Brain microvascular endothelial cell (primary cell): ENCODE measurements around the gene ST6GALNAC6.

Experiments used
- DNase-seq: peaks from one replicate; pipeline ENCODE4 v3.0.0-alpha.2; 2020
- H3K27ac ChIP-seq: fragments of 250-450 bp; sonication (Bioruptor Pico); 2 replicates; pipeline ENCODE4 v1.5.1; 2020; ENCODE audit warnings: mild to moderate bottlenecking, moderate library complexity
- H3K27me3 ChIP-seq: fragments of 250-450 bp; sonication (Bioruptor Pico); replicated peaks from 2 replicates; pipeline ENCODE4 v1.5.1; 2020; ENCODE audit warnings: mild to moderate bottlenecking
- H3K36me3 ChIP-seq: fragments of 250-450 bp; sonication (Bioruptor Pico); replicated peaks from 2 replicates; pipeline ENCODE4 v1.5.1; 2020; ENCODE audit warnings: mild to moderate bottlenecking
- H3K4me3 ChIP-seq: 2 replicates; pipeline ENCODE4 v1.5.1; 2011; ENCODE audit warnings: low read depth, mild to moderate bottlenecking, control low read depth, low read length, moderate library complexity
- in situ Hi-C: cut with HindIII; loops from 2 replicates; pipeline ENCODE4 v1.10.0; 2017; ENCODE audit warnings: low sequenced_read_pairs, low pct_ligation_motif_present
- TF ChIP-seq, protein P1 (sequence below): IDR thresholded peaks from 2 replicates; pipeline ENCODE4 v1.5.1; 2011; ENCODE audit warnings: low read depth, mild to moderate bottlenecking, moderate library complexity, low read length, control low read depth, inconsistent platforms; ENCODE audit errors: missing control alignments

Gene ST6GALNAC6

DNA sequence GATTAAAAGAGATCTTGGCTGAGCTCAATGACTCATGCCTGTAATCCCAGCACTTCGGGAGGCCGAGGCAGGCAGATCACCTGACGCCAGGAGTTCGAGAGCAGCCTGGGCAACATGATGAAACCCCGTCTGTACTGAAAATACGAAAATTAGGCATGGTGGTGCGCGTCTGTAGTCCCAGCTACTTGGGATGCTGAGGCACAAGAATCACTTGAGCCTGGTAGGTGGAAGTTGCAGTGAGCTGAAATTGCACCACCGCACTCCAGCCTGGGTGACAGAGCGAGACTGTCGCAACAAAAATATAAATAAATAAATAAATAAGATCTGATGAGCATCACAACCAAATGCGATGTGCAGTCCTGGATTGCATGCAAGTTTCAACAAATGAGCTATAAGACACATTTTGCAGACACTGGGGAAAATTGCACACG lies 36.2 kb downstream of the ST6GALNAC6 start:
- Histone ChIP-seq H3K27ac (no peak overlapping the region), H3K27me3 (no peaks in the 10 kb centered on the region)
- DNase-seq, result no peak

DNA sequence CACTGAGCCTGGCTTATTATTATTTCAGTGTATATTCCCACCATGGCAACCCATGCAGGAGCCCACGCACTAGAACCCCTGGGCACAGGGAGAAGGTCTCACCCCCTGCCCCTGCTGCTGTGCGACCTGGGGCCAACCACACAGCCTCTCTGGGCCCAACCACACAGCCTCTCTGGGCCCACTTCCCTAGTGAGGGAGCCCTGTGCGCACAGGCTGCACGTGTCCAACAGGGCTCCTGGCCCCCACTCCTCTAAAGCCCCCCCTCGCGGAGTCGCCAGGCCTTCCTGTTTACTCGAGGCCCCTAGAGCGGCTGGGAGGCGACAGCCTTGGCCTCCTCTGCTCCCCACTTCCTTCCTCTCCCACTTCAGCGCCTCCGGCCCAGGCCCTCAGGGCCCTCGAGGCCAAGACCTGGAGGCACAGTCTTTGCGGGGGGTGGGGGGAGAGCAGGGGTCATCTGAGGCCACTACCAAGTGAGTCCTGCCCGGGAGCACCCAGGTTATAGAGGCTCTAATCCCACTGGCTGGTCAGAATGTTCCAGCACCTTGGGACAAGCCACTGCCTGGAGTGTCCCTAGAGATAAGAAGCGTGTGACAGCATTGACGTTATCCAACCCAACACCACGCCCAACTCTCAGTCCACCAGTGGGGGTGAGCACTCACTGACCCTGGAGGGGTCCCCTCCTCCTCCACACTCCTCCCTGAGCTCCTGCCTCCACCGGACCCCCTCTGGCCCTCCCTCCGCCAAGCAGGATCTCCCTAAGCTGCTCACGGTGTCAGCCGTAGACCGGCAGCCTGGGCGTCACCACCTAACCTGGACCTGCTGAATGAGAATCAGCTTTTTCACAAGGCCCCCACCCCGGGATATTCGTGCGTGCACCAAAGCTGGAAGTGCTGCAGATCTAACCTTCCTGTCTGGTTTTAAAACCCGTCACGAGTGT lies 37.1 kb downstream of the ST6GALNAC6 start:
- in situ Hi-C loops, result loop anchor here (25.0 kb wide), 1 partner anchor 100 kb away; no protein-coding TSS in a partner anchor

More for the DNA sequence above, 36.2 kb downstream of the ST6GALNAC6 start:
- Histone ChIP-seq H3K4me3 (no peak overlapping the region), H3K36me3 (no peaks in the 10 kb centered on the region)
- TF ChIP-seq, protein P1, sequence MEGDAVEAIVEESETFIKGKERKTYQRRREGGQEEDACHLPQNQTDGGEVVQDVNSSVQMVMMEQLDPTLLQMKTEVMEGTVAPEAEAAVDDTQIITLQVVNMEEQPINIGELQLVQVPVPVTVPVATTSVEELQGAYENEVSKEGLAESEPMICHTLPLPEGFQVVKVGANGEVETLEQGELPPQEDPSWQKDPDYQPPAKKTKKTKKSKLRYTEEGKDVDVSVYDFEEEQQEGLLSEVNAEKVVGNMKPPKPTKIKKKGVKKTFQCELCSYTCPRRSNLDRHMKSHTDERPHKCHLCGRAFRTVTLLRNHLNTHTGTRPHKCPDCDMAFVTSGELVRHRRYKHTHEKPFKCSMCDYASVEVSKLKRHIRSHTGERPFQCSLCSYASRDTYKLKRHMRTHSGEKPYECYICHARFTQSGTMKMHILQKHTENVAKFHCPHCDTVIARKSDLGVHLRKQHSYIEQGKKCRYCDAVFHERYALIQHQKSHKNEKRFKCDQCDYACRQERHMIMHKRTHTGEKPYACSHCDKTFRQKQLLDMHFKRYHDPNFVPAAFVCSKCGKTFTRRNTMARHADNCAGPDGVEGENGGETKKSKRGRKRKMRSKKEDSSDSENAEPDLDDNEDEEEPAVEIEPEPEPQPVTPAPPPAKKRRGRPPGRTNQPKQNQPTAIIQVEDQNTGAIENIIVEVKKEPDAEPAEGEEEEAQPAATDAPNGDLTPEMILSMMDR, result no peak
- in situ Hi-C loops, result loop anchor here (25.0 kb wide), 1 partner anchor 101 kb away; no protein-coding TSS in a partner anchor

GRCh38 chr9:127860779-127861178 lies 38.6 kb downstream of the ST6GALNAC6 start:
- H3K27ac ChIP-seq, result no peak overlapping the region
- no peaks in the 10 kb centered on the region for H3K36me3 ChIP-seq
- no peak for DNase-seq
- in situ Hi-C loops, result loop anchor here (25.0 kb wide), 1 partner anchor 98 kb away; no protein-coding TSS in a partner anchor
- no peaks in the 10 kb centered on the region for H3K27me3 ChIP-seq
- H3K4me3 ChIP-seq, result no peak overlapping the region
- TF ChIP-seq, protein P1, result no peak

More for the DNA sequence above, 37.1 kb downstream of the ST6GALNAC6 start:
- H3K4me3 ChIP-seq, result no peak overlapping the region
- TF ChIP-seq, protein P1, result no peak
- H3K27me3 ChIP-seq, result no peaks in the 10 kb centered on the region
- H3K27ac ChIP-seq, result no peak overlapping the region
- no peaks in the 10 kb centered on the region for H3K36me3 ChIP-seq
- no peak for DNase-seq

DNA sequence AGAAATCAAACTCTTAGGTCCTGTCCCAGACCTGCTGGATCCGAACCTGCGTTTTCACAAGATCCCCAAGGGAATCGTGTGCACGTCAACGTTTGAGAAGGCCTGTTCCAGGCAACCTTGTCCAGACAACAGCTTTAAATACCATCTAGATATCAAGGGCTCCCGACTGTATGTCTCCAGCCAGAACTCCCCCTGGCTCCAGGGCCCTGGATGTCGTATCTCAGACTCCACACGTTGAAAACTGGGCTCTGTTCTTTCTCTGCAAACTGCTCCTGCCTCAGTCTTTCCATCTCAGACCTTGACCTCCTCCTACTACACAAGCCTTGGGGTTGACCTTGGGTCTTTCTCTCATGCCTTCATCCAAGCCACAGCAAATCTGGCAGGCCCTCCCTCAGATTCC lies 39.1 kb downstream of the ST6GALNAC6 start:
- in situ Hi-C loops, result loop anchor here (25.0 kb wide), 1 partner anchor 98 kb away; no protein-coding TSS in a partner anchor
- Histone ChIP-seq H3K36me3 (no peaks in the 10 kb centered on the region), H3K27ac (no peak overlapping the region)

DNA sequence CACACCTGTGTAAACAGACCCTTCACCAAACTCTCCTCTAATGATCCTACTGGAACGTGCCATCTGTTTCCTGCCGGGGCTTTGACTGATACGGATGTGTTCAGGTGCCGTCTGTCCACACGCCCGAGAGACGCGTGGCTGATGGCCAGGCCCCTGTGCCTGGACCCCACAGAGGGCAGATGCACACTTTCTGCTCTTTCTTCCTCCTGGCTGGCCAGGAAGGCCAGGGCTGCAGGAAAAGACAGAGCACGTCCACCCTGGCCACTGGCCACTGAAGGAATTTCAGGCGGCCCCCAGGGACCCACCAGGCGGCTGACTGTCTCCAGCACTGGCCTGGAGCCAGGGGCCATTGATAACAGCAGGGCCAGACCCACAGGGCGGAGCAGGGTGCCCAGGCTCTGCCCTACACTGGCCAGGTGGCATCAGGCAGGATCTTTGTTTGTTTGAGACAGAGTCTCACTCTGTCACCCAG lies 41.3 kb downstream of the ST6GALNAC6 start:
- TF ChIP-seq, protein P1, result no peak
- Histone ChIP-seq H3K27ac (no peak overlapping the region), H3K27me3 (no peaks in the 10 kb centered on the region), H3K36me3 (no peaks in the 10 kb centered on the region), H3K4me3 (no peak overlapping the region)
- in situ Hi-C loops, result loop anchor here (25.0 kb wide), 1 partner anchor 96 kb away; no protein-coding TSS in a partner anchor
- no peak for DNase-seq

More for the DNA sequence above, 39.1 kb downstream of the ST6GALNAC6 start:
- no peak for DNase-seq
- Histone ChIP-seq H3K27me3 (no peaks in the 10 kb centered on the region), H3K4me3 (no peak overlapping the region)
- TF ChIP-seq, protein P1, result no peak
